IPS DF 6.9 (cell line): ENCODE measurements around the gene TRMT1.

ENCODE experiments used
- DNase-seq: peaks from one replicate; pipeline ENCODE4 v3.0.0-alpha.2; 2013; ENCODE audit warnings: low read depth, low spot score
- H3K27ac ChIP-seq: one replicate; pipeline ENCODE4 v1.5.1; 2013; ENCODE audit warnings: low read length, control low read depth
- H3K27me3 ChIP-seq: 2 replicates; pipeline ENCODE4 v1.6.1; 2013; ENCODE audit warnings: mild to moderate bottlenecking, low read length; ENCODE audit not compliant: control insufficient read depth, insufficient read depth
- H3K36me3 ChIP-seq: 2 replicates; pipeline ENCODE4 v1.6.1; 2013; ENCODE audit warnings: low read length; ENCODE audit not compliant: control insufficient read depth, insufficient read depth
- H3K4me1 ChIP-seq: 2 replicates; pipeline ENCODE4 v1.6.1; 2013; ENCODE audit warnings: low read length; ENCODE audit not compliant: control insufficient read depth, insufficient read depth
- H3K4me3 ChIP-seq: 2 replicates; pipeline ENCODE4 v1.5.1; 2013; ENCODE audit warnings: mild to moderate bottlenecking, low read length
- H3K9me3 ChIP-seq: 2 replicates; pipeline ENCODE4 v1.6.1; 2013; ENCODE audit warnings: low read length, inconsistent platforms; ENCODE audit not compliant: control insufficient read depth, insufficient read depth
- WGBS: extraction: QIAGEN DNeasy Blood & Tissue Kit; methylation state at CpG from one replicate; pipeline ENCODE4 v1.1.7; 2013; ENCODE audit warnings: mixed read lengths, missing lambda C conversion rate; ENCODE audit not compliant: insufficient read length, insufficient coverage; 5-methylcytosine and 5-hydroxymethylcytosine counted together

TRMT1 gene

GRCh38 chr19:13060233-13060963 lies 56.1 kb downstream of the TRMT1 start:
- Histone ChIP-seq H3K4me1 (peaks cover 5% of the 10 kb centered on the region), H3K27ac (no peak overlapping the region), H3K9me3 (no peaks in the 10 kb centered on the region), H3K4me3 (no peak overlapping the region), H3K36me3 (no peaks in the 10 kb centered on the region), H3K27me3 (peaks cover 64% of the 10 kb centered on the region)
- no peak for DNase-seq
- WGBS, result no CpG with 5 or more reads among the region's 19 CpGs

GRCh38 chr19:13058951-13059660 lies 57.4 kb downstream of the TRMT1 start:
- peaks cover 6% of the 10 kb centered on the region for H3K4me1 ChIP-seq
- no peaks in the 10 kb centered on the region for H3K9me3 ChIP-seq
- peaks cover 73% of the 10 kb centered on the region for H3K27me3 ChIP-seq
- no CpG with 5 or more reads among the region's 12 CpGs for WGBS
- no peak overlapping the region for H3K27ac ChIP-seq
- H3K4me3 ChIP-seq, result no peak overlapping the region
- no peak for DNase-seq
- H3K36me3 ChIP-seq, result no peaks in the 10 kb centered on the region

GRCh38 chr19:13057744-13058143 lies 58.8 kb downstream of the TRMT1 start:
- Histone ChIP-seq H3K4me3 (no peak overlapping the region), H3K4me1 (peaks cover 12% of the 10 kb centered on the region), H3K36me3 (no peaks in the 10 kb centered on the region), H3K27me3 (peaks cover 81% of the 10 kb centered on the region), H3K9me3 (no peaks in the 10 kb centered on the region), H3K27ac (no peak overlapping the region)
- no peak for DNase-seq
- WGBS, result no CpG with 5 or more reads among the region's 2 CpGs

- H3K4me1 ChIP-seq, result peaks cover 13% of the 10 kb centered on the region
These were observed 59.4 kb downstream of the TRMT1 start for GRCh38 chr19:13057147-13057572.

GRCh38 chr19:13056052-13056660 lies 60.4 kb downstream of the TRMT1 start:
- H3K27ac ChIP-seq, result no peak overlapping the region
- DNase-seq, result no peak

More at GRCh38 chr19:13057147-13057572, 59.4 kb downstream of the TRMT1 start:
- peaks cover 81% of the 10 kb centered on the region for H3K27me3 ChIP-seq
- H3K27ac ChIP-seq, result no peak overlapping the region
- H3K36me3 ChIP-seq, result no peaks in the 10 kb centered on the region
- H3K4me3 ChIP-seq, result no peak overlapping the region
- WGBS, result no CpG with 5 or more reads among the region's 15 CpGs
- DNase-seq, result no peak
- no peaks in the 10 kb centered on the region for H3K9me3 ChIP-seq

GRCh38 chr19:13055213-13056051 lies 61.1 kb downstream of the TRMT1 start:
- H3K4me1 ChIP-seq, result peaks cover 16% of the 10 kb centered on the region

More at GRCh38 chr19:13056052-13056660, 60.4 kb downstream of the TRMT1 start:
- peaks cover 18% of the 10 kb centered on the region for H3K4me1 ChIP-seq
- peaks cover 85% of the 10 kb centered on the region for H3K27me3 ChIP-seq
- no peaks in the 10 kb centered on the region for H3K36me3 ChIP-seq
- H3K4me3 ChIP-seq, result no peak overlapping the region
- no peaks in the 10 kb centered on the region for H3K9me3 ChIP-seq
- WGBS, result no CpG with 5 or more reads among the region's 17 CpGs

More at GRCh38 chr19:13055213-13056051, 61.1 kb downstream of the TRMT1 start:
- Histone ChIP-seq H3K4me3 (no peak overlapping the region), H3K9me3 (no peaks in the 10 kb centered on the region), H3K36me3 (no peaks in the 10 kb centered on the region), H3K27me3 (peaks cover 86% of the 10 kb centered on the region), H3K27ac (no peak overlapping the region)
- WGBS, result no CpG with 5 or more reads among the region's 29 CpGs
- no peak for DNase-seq
